Measurements from ENCODE around the gene MTFR1L. TPM values are rescaled to one million over a fixed set of nuclear protein-coding genes. Genes with fewer than 3 reads are reported as not detected.

Gene MTFR1L
- polyA plus RNA-seq, 3 donors: 67.3 to 73.5 (median 69.9) TPM

DNA sequence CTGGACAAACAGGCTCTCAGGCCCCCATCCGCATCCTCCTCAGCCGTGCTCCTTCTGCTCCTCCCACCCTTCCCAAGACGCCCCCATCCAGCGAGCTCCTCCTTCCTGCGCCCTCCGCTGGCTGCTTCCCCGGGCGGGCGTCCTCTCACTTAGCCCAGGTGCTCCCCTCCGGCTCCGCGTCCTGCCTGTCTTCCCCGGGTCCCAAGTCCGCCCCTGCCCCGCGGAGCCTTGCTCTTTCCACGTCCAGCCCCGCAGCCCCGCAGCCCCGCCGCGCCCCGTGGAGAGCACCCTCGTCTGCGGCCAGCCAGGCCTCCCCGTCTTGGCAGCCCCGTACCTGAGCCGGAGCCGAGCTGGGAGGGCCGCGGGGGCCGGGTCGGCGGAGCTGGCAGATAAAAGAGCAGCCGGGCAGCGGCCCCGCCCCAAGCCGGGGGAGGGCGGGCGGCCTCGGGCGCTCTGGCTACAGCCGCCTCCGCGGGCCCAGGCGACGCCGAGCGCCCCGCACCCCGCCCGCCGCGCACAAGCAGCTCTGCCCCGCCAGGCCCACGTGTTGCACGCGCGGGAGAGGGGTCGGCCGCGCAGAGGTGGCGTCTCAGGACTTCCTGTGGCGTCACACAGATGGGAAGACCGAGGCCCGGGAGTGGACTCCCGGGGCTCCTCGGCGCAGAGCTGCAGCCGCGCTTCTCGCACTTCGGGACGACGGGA is 55.6 kb downstream of the MTFR1L start, which contains the start of gene PAQR7:
Gene PAQR7 (minus strand): TSS at position 555 of the 702 bp plus-strand sequence. CDS start 11,869 bp downstream, outside the sequence.
- H3K4me3 ChIP-seq (replicated peaks in 1 of 3; ENCODE audit: low read depth in 2 of 3, low read length in 3 of 3): peak within 1 kb of the TSS; percentile 74 to 83 (median 75)
- peak within 1 kb of the TSS; percentile 96 for H3K4me2 ChIP-seq (replicated peaks; ENCODE audit: extremely low read depth, low read length, poor library complexity, severe bottlenecking)
- peak within 1 kb of the TSS in 1 of 2 donors; percentile 59 for H3K27ac ChIP-seq (ENCODE audit: low read depth in 1 of 2, low read length in 2 of 2)
- Mint-ChIP-seq H3K36me3 (peaks cover 1% of the 10 kb centered on the region in 2 donors), H3K27ac (peak within 1 kb of the TSS in 4 of 7 donors; percentile 14 to 89 (median 50)), H3K27me3 (ENCODE audit: low read depth in 3 of 3) (peaks cover 2 to 10% (median 5%) of the 10 kb centered on the region in 3 donors), H3K4me1 (peaks cover 57% of the 10 kb centered on the region), H3K9me3 (peaks cover 0 to 2% (median 0%) of the 10 kb centered on the region in 7 donors), H3K4me3 (peak within 1 kb of the TSS; percentile 93 to 95)
- TF ChIP-seq, protein P1, sequence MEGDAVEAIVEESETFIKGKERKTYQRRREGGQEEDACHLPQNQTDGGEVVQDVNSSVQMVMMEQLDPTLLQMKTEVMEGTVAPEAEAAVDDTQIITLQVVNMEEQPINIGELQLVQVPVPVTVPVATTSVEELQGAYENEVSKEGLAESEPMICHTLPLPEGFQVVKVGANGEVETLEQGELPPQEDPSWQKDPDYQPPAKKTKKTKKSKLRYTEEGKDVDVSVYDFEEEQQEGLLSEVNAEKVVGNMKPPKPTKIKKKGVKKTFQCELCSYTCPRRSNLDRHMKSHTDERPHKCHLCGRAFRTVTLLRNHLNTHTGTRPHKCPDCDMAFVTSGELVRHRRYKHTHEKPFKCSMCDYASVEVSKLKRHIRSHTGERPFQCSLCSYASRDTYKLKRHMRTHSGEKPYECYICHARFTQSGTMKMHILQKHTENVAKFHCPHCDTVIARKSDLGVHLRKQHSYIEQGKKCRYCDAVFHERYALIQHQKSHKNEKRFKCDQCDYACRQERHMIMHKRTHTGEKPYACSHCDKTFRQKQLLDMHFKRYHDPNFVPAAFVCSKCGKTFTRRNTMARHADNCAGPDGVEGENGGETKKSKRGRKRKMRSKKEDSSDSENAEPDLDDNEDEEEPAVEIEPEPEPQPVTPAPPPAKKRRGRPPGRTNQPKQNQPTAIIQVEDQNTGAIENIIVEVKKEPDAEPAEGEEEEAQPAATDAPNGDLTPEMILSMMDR (IDR thresholded peaks at IDR 0.05): no peak
- intact Hi-C loops (cut with micrococcal nuclease): no loop called here
- no peaks in the 10 kb centered on the region for H4K20me1 ChIP-seq (ENCODE audit: insufficient read depth, low read length)
- no peaks in the 10 kb centered on the region for H3K27me3 ChIP-seq (ENCODE audit: control insufficient read depth in 2 of 2, insufficient read depth in 2 of 2, low read length in 2 of 2)
- peak in 2 of 3 donors; percentile 47 to 49 for DNase-seq
- H2AFZ ChIP-seq (ENCODE audit: insufficient read depth, low read depth, low read length, poor library complexity, severe bottlenecking): peak within 1 kb of the TSS; percentile 87
- WGBS (ENCODE audit: insufficient coverage): under 1% methylated on average over 75 of the region's 75 CpGs
- peaks cover 8% of the 10 kb centered on the region for H3K79me2 ChIP-seq (ENCODE audit: insufficient read depth, low read length)
- H3K9ac ChIP-seq (ENCODE audit: insufficient read depth, low read length, poor library complexity, severe bottlenecking): peak within 1 kb of the TSS; percentile 70
- peaks cover 0 to 2% of the 10 kb centered on the region in 2 donors for H3K36me3 ChIP-seq (replicated peaks in 1 of 2; ENCODE audit: control insufficient read depth in 1 of 2, insufficient read depth in 2 of 2, low read length in 2 of 2)
- H3K9me3 ChIP-seq (replicated peaks in 1 of 2; ENCODE audit: control insufficient read depth in 1 of 2, insufficient read depth in 1 of 2, low read length in 2 of 2): no peaks in the 10 kb centered on the region
- peaks cover 54 to 62% of the 10 kb centered on the region in 2 donors for H3K4me1 ChIP-seq (ENCODE audit: control insufficient read depth in 1 of 2, insufficient read depth in 2 of 2, low read length in 2 of 2)

DNA sequence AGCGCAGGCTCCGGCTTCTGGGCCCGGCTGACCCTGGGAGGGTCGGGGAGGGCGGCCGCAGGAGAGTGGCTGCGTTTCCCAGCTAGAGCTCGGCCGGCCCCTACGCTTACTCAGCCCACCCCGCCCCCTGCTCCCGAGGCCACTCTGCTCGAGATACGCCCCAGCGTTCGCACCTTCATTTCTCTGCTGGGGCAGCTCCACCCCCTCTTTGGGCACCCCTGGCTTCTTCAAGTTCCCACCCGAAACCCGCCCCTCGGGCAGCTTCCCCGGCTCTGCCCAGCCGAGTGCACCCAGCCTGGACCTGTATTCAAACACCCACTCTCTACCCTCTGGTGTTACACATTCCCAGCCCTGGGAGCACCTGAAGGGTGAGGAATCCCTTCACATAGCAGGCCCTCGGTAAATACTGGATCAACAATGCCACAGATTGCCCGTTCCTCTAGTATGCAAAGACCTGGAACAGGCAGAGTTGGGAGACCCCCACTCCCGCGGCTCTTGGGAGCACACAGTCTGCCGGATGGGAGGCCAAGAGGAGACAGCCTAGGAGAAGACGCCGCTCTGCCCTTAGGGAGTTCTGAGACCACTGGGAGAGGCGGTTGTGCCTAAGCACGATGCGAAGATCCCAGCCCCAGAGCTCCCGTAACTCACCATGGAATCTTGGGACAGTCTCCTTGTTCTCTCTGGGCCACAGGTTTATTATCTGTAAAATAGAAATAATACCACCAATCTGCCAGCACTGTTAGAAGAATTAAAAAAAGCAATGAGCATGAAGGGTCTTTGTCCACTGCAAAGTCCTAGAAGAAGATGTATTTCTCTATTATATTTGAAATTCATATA is 56.3 kb downstream of the MTFR1L start:
- H3K4me1 Mint-ChIP-seq: peaks cover 49% of the 10 kb centered on the region
- peak overlapping the region; percentile 74 to 83 (median 75) for H3K4me3 ChIP-seq (replicated peaks in 1 of 3; ENCODE audit: low read depth in 2 of 3, low read length in 3 of 3)
- intact Hi-C loops (cut with micrococcal nuclease): no loop called here
- peak overlapping the region; percentile 70 for H3K9ac ChIP-seq (ENCODE audit: insufficient read depth, low read length, poor library complexity, severe bottlenecking)
- H3K79me2 ChIP-seq (ENCODE audit: insufficient read depth, low read length): peaks cover 8% of the 10 kb centered on the region
- H2AFZ ChIP-seq (ENCODE audit: insufficient read depth, low read depth, low read length, poor library complexity, severe bottlenecking): peak overlapping the region; percentile 87
- H3K27ac ChIP-seq (ENCODE audit: low read depth in 1 of 2, low read length in 2 of 2): no peak overlapping the region
- peak overlapping the region; percentile 96 for H3K4me2 ChIP-seq (replicated peaks; ENCODE audit: extremely low read depth, low read length, poor library complexity, severe bottlenecking)
- peaks cover 2 to 10% (median 5%) of the 10 kb centered on the region in 3 donors for H3K27me3 Mint-ChIP-seq (ENCODE audit: low read depth in 3 of 3)
- H3K9me3 ChIP-seq (replicated peaks in 1 of 2; ENCODE audit: control insufficient read depth in 1 of 2, insufficient read depth in 1 of 2, low read length in 2 of 2): no peaks in the 10 kb centered on the region
- H3K27ac Mint-ChIP-seq: peak overlapping the region in 2 of 7 donors; percentile 31 to 58
- TF ChIP-seq, protein P1 (IDR thresholded peaks at IDR 0.05): no peak
- no peaks in the 10 kb centered on the region for H3K36me3 Mint-ChIP-seq
- no peak for DNase-seq
- peak overlapping the region; percentile 79 to 87 for H3K4me3 Mint-ChIP-seq
- H3K36me3 ChIP-seq (replicated peaks in 1 of 2; ENCODE audit: control insufficient read depth in 1 of 2, insufficient read depth in 2 of 2, low read length in 2 of 2): no peaks in the 10 kb centered on the region
- peaks cover 0 to 2% (median 0%) of the 10 kb centered on the region in 7 donors for H3K9me3 Mint-ChIP-seq
- no peaks in the 10 kb centered on the region for H4K20me1 ChIP-seq (ENCODE audit: insufficient read depth, low read length)
- H3K27me3 ChIP-seq (ENCODE audit: control insufficient read depth in 2 of 2, insufficient read depth in 2 of 2, low read length in 2 of 2): no peaks in the 10 kb centered on the region
- WGBS (ENCODE audit: insufficient coverage): 23% methylated on average over 29 of the region's 32 CpGs
- H3K4me1 ChIP-seq (ENCODE audit: control insufficient read depth in 1 of 2, insufficient read depth in 2 of 2, low read length in 2 of 2): peaks cover 46 to 54% of the 10 kb centered on the region in 2 donors
